Measurements from ENCODE around the gene ACP1.

ACP1 gene

DNA sequence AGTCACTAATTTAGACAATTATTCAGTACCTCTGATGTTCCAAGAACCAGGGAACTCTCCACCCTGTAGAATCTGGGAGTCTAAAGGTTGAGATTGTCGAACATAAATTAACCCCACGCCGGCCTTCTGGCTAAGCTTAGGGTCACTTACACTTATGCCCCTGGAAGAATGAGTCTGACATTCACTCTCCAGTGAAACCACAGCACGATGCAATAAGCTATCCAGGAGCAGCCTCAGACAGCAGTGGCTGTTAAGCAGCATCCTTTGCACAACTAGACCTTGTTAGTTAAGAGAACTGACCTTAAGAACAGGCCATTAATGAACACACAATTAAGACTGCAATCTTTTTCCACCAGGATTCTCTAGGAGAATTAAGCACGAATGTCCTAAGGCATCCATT is 25.9 kb upstream of the ACP1 start:
- H3K27ac ChIP-seq (ENCODE audit: low read length), result no peak overlapping the region
- H3K4me2 ChIP-seq (ENCODE audit: low read length), result no peak overlapping the region
- H3K27me3 ChIP-seq (ENCODE audit: low read depth, low read length), result no peaks in the 10 kb centered on the region
- no peaks in the 10 kb centered on the region for H3K36me3 ChIP-seq (replicated peaks; ENCODE audit: low read depth, low read length)
- H3K4me1 ChIP-seq (ENCODE audit: low read length), result no peaks in the 10 kb centered on the region
- no peak overlapping the region for H3K9ac ChIP-seq (ENCODE audit: low read length)
- H2AFZ ChIP-seq (ENCODE audit: low read depth, low read length), result no peak overlapping the region
- no peaks in the 10 kb centered on the region for H4K20me1 ChIP-seq (ENCODE audit: insufficient read depth, low read length)
- no peaks in the 10 kb centered on the region for H3K79me2 ChIP-seq (ENCODE audit: low read length)
- H3K9me3 ChIP-seq (ENCODE audit: insufficient read depth, low read length), result no peaks in the 10 kb centered on the region
- TF ChIP-seq, protein P1, sequence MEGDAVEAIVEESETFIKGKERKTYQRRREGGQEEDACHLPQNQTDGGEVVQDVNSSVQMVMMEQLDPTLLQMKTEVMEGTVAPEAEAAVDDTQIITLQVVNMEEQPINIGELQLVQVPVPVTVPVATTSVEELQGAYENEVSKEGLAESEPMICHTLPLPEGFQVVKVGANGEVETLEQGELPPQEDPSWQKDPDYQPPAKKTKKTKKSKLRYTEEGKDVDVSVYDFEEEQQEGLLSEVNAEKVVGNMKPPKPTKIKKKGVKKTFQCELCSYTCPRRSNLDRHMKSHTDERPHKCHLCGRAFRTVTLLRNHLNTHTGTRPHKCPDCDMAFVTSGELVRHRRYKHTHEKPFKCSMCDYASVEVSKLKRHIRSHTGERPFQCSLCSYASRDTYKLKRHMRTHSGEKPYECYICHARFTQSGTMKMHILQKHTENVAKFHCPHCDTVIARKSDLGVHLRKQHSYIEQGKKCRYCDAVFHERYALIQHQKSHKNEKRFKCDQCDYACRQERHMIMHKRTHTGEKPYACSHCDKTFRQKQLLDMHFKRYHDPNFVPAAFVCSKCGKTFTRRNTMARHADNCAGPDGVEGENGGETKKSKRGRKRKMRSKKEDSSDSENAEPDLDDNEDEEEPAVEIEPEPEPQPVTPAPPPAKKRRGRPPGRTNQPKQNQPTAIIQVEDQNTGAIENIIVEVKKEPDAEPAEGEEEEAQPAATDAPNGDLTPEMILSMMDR (IDR thresholded peaks at IDR 0.05; ENCODE audit: low read depth, low read length), result no peak
- TF ChIP-seq EZH2phosphoT487 (IDR thresholded peaks at IDR 0.05; ENCODE audit: low read depth), result no peak
- no peak overlapping the region for H3K4me3 ChIP-seq (ENCODE audit: low read length)

DNA sequence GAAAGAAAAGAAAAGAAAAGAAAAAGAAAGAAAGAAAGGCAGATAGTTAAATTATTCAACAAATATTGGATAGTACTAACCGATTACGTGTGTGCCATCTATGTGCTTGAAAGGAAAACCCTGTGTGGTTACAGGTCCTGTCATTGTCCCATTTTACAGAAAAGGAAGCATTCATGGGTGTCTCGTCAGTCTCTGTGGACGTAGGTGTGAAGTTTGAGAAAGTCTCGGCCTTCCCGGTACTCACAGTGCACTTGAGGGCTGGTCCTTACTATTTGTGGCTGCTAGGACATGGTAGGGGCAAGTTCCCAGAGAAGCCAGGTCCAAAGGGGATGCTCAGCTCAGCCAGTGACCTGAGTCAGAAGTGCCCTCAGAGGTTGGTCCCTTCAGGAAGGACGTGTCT is 20.2 kb upstream of the ACP1 start:
- Histone ChIP-seq H3K27me3 (ENCODE audit: low read depth, low read length) (no peaks in the 10 kb centered on the region), H2AFZ (ENCODE audit: low read depth, low read length) (no peak overlapping the region), H3K9me3 (ENCODE audit: insufficient read depth, low read length) (no peaks in the 10 kb centered on the region), H3K4me2 (ENCODE audit: low read length) (no peak overlapping the region), H4K20me1 (ENCODE audit: insufficient read depth, low read length) (no peaks in the 10 kb centered on the region), H3K27ac (ENCODE audit: low read length) (no peak overlapping the region), H3K79me2 (ENCODE audit: low read length) (no peaks in the 10 kb centered on the region), H3K9ac (ENCODE audit: low read length) (no peak overlapping the region), H3K4me1 (ENCODE audit: low read length) (no peaks in the 10 kb centered on the region), H3K4me3 (ENCODE audit: low read length) (no peak overlapping the region), H3K36me3 (replicated peaks; ENCODE audit: low read depth, low read length) (no peaks in the 10 kb centered on the region)
- no peak for TF ChIP-seq EZH2phosphoT487 (IDR thresholded peaks at IDR 0.05; ENCODE audit: low read depth)
- TF ChIP-seq, protein P1 (IDR thresholded peaks at IDR 0.05; ENCODE audit: low read depth, low read length), result no peak

DNA sequence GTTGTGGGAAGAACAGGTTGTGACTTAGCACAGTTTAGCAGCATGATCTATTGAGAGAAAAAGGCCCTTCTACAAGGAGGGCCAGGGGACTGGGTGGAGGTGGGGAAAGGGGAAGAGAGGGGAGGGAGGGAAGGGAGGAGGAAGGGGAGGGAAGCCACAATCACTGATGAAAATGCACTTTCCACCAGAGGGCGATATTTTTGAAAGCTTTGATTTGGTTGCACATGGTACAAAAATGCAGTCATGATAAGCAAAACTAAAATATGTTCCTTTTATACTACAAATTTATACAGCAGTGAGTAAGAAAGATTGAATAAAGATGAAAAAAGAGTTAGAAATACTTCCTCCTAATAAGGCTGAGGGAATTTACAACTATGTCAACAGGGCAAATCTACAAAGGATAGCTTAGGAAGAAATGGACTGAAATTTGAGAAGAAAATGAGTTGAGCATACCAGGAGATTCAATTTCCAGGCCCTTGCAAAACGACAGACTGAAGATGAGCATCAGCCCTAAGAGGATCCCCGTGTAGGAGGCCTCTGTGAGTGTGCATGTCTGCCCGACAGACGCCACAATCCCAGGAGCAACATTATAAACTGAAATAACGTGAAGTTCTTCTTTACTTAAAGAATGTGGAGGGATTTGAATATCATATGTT is 18.1 kb upstream of the ACP1 start:
- Histone ChIP-seq H3K27ac (ENCODE audit: low read length) (no peak overlapping the region), H3K9ac (ENCODE audit: low read length) (no peak overlapping the region), H3K9me3 (ENCODE audit: insufficient read depth, low read length) (no peaks in the 10 kb centered on the region), H3K27me3 (ENCODE audit: low read depth, low read length) (no peaks in the 10 kb centered on the region), H2AFZ (ENCODE audit: low read depth, low read length) (no peak overlapping the region), H3K4me2 (ENCODE audit: low read length) (no peak overlapping the region), H4K20me1 (ENCODE audit: insufficient read depth, low read length) (no peaks in the 10 kb centered on the region), H3K4me1 (ENCODE audit: low read length) (no peaks in the 10 kb centered on the region), H3K36me3 (replicated peaks; ENCODE audit: low read depth, low read length) (no peaks in the 10 kb centered on the region), H3K4me3 (ENCODE audit: low read length) (no peak overlapping the region), H3K79me2 (ENCODE audit: low read length) (no peaks in the 10 kb centered on the region)
- no peak for TF ChIP-seq EZH2phosphoT487 (IDR thresholded peaks at IDR 0.05; ENCODE audit: low read depth)
- TF ChIP-seq, protein P1 (IDR thresholded peaks at IDR 0.05; ENCODE audit: low read depth, low read length), result peak; percentile 58

DNA sequence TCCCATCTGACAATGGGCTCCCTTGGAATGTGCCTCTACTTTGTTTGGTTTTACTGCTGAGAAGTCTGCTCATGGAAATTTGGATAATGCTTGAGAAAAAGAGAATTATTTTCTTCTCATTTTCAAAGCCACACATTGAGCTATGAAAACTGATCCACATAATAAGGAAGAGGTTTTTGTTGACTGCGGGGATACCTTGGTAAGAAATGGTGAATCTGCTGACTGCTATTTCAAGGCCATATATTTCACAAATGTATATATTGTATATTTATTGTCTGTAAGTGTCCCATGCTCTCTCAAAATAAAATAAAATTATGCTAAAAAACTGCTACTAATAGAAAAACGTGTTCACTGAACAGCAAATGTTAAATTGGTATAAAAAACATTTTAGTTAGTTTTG is 16.0 kb upstream of the ACP1 start:
- H2AFZ ChIP-seq (ENCODE audit: low read depth, low read length), result no peak overlapping the region
- H3K27ac ChIP-seq (ENCODE audit: low read length), result no peak overlapping the region
- no peak overlapping the region for H3K4me2 ChIP-seq (ENCODE audit: low read length)
- no peaks in the 10 kb centered on the region for H3K4me1 ChIP-seq (ENCODE audit: low read length)
- H3K9me3 ChIP-seq (ENCODE audit: insufficient read depth, low read length), result no peaks in the 10 kb centered on the region
- TF ChIP-seq EZH2phosphoT487 (IDR thresholded peaks at IDR 0.05; ENCODE audit: low read depth), result no peak
- TF ChIP-seq, protein P1 (IDR thresholded peaks at IDR 0.05; ENCODE audit: low read depth, low read length), result no peak
- H3K36me3 ChIP-seq (replicated peaks; ENCODE audit: low read depth, low read length), result no peaks in the 10 kb centered on the region
- H3K4me3 ChIP-seq (ENCODE audit: low read length), result no peak overlapping the region
- no peak overlapping the region for H3K9ac ChIP-seq (ENCODE audit: low read length)
- H4K20me1 ChIP-seq (ENCODE audit: insufficient read depth, low read length), result no peaks in the 10 kb centered on the region
- H3K27me3 ChIP-seq (ENCODE audit: low read depth, low read length), result no peaks in the 10 kb centered on the region
- no peaks in the 10 kb centered on the region for H3K79me2 ChIP-seq (ENCODE audit: low read length)
